ENCODE data around the gene PLEK.

- TF ChIP-seq CTCF (IDR thresholded peaks at IDR 0.05) (no peak), REST (IDR thresholded peaks at IDR 0.05; ENCODE audit: insufficient read depth in 1 of 2, low read depth in 2 of 2, low read length in 1 of 2) (no peak)
These were observed 53.3 kb downstream of the PLEK start for GRCh38 chr2:68418419-68418818.
